GM21367 (cell line): ENCODE data around the gene CASTOR2.
A peak's percentile ranks its signal among the peaks of the same experiment; 100 is the strongest.
"Not testable (repeated sequence)": the region's sequence is repeated elsewhere in the genome, so short reads cannot be mapped to it uniquely, and the experiment has no call there.

Experiments used
- ATAC-seq: cut with Tn5 transposase; IDR thresholded peaks from one replicate; pipeline ENCODE4 v1.9.1; 2021; ENCODE audit not compliant: unreplicated experiment

Gene CASTOR2

GRCh38 chr7:74964511-74965119 lies at the start of gene CASTOR2:
CASTOR2 (plus strand) TSS chr7:74964705; CDS start chr7:74964986, 281 bp downstream.
- peak; percentile 78 for ATAC-seq

GRCh38 chr7:74922321-74922890 lies 42.1 kb upstream of the CASTOR2 start:
- ATAC-seq = not testable (repeated sequence)

- ATAC-seq = not testable (repeated sequence)
Measured at GRCh38 chr7:74923644-74924043, 40.9 kb upstream of the CASTOR2 start.

GRCh38 chr7:74926968-74927367 lies 37.5 kb upstream of the CASTOR2 start:
- not testable (repeated sequence) for ATAC-seq

- not testable (repeated sequence) for ATAC-seq
Measured at GRCh38 chr7:74931563-74932328, 32.8 kb upstream of the CASTOR2 start.

- not testable (repeated sequence) for ATAC-seq
Measured at GRCh38 chr7:74939429-74939828, 25.1 kb upstream of the CASTOR2 start.

- not testable (repeated sequence) for ATAC-seq
Measured at GRCh38 chr7:74941302-74942069, 23.0 kb upstream of the CASTOR2 start.

GRCh38 chr7:74943923-74944322 lies 20.6 kb upstream of the CASTOR2 start:
- ATAC-seq = not testable (repeated sequence)

GRCh38 chr7:74947741-74948140 lies 16.8 kb upstream of the CASTOR2 start:
- ATAC-seq = not testable (repeated sequence)

- not testable (repeated sequence) for ATAC-seq
Measured at GRCh38 chr7:74953774-74954173, 10.7 kb upstream of the CASTOR2 start.

- ATAC-seq = not testable (repeated sequence)
Measured at GRCh38 chr7:74958328-74958727, 6.2 kb upstream of the CASTOR2 start.

- ATAC-seq = peak; percentile 8
Measured at GRCh38 chr7:74963704-74964510, 598 bp upstream of the CASTOR2 start.

- not testable (repeated sequence) for ATAC-seq
Measured at GRCh38 chr7:74966208-74966854, 1.8 kb downstream of the CASTOR2 start.

GRCh38 chr7:74966909-74967308 lies 2.4 kb downstream of the CASTOR2 start:
- not testable (repeated sequence) for ATAC-seq

- ATAC-seq = not testable (repeated sequence)
Measured at GRCh38 chr7:74971431-74971830, 6.9 kb downstream of the CASTOR2 start.

- not testable (repeated sequence) for ATAC-seq
Measured at GRCh38 chr7:74972377-74972776, 7.9 kb downstream of the CASTOR2 start.

GRCh38 chr7:74975959-74976358 lies 11.5 kb downstream of the CASTOR2 start:
- ATAC-seq = not testable (repeated sequence)

- ATAC-seq = not testable (repeated sequence)
Measured at GRCh38 chr7:74977523-74977922, 13.0 kb downstream of the CASTOR2 start.

- not testable (repeated sequence) for ATAC-seq
Measured at GRCh38 chr7:74988436-74988835, 23.9 kb downstream of the CASTOR2 start.

GRCh38 chr7:74993121-74993520 lies 28.6 kb downstream of the CASTOR2 start:
- ATAC-seq = no peak
